HG03135 (cell line): ENCODE data around the gene GZMM.

Source experiments
- ATAC-seq: cut with Tn5 transposase; IDR thresholded peaks from one replicate; pipeline ENCODE4 v1.9.1; 2021; ENCODE audit warnings: mild to moderate bottlenecking, moderate library complexity; ENCODE audit not compliant: unreplicated experiment

The GZMM gene

DNA sequence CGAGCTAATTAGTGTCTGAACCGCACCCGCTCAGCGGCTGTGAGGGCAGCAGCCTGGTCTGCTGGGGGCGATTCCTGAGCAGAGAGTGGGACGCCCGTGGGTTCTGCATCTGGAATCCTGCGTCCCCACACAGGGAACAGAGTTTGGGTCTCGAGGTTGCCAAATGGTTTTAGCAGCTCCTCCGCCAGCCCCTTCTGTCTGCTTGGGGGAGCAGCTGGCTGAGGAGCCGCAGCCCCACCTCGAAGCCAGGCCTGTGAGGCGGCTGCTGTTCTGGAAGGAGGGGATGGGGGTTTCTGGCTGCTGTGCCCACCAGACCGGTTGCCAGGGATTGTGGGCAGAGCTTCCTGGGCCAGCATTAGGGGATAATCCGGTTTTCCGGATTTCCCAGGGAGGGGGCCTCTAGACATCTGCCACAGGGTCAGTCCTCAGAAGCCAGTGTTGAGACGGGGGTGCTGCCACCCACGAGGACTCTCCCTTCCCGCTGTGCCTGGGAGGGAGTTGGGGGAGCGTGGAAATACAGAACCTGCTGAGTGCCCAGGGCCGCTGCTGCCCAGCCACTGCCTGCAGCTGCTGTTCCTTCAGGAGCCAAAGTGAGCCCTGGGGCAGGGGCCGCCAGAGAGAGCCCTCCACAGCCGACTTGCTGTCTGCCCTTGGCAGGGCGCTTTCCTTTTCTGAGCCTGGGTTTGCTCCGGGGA is 10.3 kb upstream of the GZMM start:
- ATAC-seq: no peak

DNA sequence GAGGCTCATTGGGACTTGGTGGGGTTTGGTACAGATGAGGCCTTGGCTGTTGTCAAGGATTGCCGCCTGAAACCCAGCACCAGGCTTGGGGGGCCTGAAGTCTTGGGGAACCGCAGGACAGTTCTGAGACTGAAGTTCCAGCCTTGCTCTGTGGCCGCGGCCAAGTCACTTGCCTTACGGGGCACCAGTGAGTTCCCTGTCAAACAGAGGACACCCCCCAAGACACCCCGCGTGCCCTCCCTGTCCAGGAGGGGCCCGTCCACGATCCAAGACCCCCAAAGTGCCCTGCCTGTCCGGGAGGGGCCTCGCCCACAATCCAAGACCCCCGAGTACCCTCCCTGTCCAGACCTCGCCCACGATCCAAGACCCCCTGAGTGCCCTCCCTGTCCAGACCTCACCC is 9.8 kb upstream of the GZMM start:
- no peak for ATAC-seq

DNA sequence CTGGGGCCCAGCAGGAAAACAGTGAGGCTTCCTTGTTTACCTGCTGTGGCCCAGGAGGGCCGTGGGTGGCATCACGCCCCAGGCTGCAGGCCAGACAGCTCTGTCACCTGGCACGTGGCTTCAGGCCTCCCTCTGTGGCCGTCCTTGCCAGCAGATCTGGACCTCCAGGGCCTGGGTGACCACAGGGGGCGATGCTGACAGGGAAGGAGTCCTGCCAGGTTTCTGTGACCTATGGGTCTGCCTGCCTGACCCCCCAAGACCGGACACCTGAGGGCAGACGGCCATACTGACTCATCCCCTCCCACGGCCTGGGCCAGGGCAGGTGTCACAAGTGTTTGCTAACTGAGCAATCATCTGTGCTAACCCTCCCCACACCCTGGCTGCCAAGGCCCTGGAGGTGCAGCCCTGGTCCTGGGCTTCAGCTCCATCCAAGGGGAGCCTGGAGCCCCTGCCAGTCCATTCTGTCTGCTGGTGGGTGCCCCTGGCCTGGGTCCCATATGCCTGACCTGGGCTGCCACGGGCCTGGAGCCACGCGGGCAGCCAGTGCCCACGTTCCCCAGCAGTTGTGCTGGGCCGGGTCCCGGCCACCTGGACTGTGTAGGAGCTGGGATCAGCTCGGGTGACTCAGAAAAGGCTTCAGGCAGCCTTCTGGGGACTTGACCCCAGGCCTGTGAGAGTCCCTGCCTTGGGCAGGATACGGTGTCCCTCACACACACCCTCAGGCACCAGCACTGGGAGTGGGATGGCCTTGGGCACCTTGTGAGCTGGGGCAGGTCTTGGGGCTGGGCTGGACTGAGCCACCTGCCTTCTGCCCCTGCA is 8.6 kb upstream of the GZMM start:
- no peak for ATAC-seq

DNA sequence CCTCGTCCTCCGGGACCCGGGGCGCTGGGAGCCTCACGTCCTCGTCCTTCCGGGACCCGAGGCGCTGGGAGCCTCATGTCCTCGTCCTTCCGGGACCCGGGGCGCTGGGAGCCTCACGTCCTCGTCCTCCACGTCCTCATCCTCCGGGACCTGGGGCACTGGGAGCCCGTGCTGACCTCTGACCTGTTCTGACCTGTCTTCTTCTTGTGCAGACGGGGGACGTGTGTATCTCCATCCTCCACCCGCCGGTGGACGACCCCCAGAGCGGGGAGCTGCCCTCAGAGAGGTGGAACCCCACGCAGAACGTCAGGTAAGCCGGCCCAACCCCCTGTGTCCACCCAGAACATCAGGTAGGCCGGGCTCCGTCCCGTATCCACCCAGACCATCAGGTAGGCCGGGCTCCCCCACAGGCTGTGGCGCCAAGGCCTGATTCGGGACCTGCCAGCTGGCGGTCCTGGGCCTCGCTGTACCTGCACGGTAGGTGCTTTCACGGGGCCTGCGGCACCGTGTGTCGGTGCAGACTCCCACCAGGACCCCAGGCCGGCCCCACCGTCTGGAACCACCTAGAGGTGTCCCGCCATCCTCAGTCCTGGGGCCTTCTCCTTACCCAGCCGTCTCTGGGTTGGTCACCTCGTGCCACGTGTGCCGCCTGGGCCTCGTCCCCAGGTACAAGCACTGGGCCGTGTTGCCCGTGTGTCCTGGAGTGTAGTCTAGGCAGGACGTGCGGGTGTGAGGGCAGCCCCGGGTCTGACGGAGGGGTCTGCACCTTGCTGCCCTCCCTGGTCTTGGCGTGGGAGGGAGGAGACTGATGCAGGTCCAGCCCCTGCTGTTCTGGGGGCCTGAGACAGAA is 7.6 kb upstream of the GZMM start:
- ATAC-seq: no peak

DNA sequence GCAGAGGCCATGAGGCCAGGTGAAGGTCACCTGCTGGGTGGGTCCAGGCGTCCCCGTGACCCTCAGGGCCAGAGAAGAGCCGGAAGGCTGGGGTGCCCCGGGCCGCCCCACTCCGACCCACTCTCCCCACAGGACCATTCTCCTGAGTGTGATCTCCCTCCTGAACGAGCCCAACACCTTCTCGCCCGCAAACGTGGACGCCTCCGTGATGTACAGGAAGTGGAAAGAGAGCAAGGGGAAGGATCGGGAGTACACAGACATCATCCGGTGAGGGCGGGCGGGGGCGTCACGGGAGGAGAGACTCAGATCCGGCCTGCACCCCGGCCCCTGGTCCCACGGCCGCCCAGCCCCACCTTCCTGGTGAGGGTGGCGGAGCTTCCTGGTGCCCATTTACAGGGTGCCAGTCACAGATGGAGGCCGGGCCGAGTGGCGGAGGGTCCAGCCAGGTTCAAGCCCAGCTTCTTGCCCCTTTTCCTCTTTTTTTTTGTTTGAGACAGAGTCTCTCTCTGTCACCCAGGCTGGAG is 6.9 kb upstream of the GZMM start:
- no peak for ATAC-seq

DNA sequence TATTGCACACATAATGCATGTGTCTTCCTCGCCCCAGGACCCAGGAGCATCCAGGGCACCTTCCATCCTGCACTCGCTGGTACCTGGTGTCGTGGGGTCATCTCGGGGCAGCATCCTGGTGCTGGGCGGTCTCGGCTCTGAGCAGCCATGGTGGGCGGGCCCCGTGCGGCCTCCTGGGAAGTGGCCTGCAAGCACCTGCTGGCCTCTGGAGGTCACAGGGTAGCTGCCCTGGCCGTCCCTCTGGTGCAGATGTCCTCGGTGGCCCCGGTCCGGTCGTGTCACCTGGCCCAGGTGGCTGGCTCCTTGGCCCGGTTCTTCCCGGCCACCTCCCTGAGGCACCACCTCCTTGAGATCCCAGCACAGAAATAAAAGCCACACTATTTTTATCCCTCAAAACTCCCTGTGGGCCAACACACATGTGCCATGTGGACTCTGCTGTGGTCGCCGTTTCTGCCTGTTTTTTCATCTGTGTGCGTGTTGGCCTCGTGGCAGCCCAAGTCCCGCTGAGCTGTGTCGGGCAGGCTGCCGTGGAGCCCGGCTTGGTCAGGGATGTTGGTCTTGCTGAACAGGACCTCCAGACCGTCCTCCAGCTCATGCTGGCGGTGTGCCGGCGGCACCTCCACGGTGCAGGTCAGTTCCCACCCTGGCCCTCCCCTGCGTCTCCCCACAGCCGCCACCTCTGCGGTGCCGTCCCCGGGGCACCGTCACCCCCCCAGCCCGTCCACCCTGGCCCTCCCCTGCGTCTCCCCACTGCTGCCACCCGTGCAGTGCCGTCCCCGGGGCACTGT is 5.0 kb upstream of the GZMM start:
- ATAC-seq: no peak

DNA sequence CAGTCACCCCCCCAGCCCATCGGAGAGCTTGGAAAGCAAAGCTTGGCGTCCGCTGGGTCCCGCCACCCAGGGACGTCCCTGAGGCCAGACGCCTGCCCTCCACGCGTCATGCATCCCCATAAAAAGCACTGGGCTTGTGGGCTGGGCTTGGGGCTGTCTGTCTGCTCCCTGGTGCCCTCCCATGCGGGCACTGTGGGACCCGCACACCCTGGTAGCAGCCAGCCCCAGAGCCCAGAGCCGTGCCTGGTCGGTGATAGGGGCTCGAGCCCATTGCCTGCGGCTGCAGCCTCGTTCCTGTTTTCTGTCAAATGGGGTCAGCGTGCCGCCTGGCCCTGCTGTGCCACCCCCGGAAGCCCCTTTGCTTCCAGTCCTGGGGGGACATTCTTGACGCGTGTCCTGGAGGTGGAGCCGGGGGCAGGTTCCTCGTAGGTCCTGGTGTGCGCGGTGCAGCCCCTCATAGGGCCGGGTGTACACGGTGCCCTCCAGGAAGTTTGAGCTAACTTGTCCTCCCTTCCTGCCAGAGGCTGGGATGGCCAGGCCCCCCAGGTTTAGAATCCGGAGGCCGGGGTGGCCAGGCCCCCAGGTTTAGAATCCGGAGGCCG is 4.3 kb upstream of the GZMM start:
- ATAC-seq: no peak

DNA sequence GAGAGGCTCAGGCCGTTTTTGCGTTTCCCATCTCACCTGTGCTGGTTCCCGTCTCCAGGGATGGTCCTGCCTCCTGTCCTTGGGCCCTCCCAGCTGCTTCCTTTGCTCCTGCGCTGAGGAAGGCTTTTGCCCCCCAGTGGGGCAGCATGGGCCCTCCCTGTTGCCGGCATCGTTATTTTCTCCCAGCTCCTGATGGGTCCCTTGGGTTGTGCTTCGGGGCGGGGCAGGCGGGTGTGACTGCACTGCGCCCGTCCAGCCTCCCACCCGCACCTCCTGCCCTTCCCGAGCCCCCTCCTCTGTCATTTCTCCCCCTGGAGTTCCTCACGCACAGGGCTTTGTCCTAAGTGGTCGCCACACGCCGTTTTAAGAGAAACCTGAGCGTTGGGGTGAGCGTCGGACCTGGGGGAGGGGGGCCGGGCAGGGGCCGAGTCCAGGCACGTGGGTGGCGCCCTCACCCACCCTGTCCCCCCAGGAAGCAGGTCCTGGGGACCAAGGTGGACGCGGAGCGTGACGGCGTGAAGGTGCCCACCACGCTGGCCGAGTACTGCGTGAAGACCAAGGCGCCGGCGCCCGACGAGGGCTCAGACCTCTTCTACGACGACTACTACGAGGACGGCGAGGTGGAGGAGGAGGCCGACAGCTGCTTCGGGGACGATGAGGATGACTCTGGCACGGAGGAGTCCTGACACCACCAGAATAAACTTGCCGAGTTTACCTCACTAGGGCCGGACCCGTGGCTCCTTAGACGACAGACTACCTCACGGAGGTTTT is 2.8 kb upstream of the GZMM start:
- ATAC-seq: no peak

DNA sequence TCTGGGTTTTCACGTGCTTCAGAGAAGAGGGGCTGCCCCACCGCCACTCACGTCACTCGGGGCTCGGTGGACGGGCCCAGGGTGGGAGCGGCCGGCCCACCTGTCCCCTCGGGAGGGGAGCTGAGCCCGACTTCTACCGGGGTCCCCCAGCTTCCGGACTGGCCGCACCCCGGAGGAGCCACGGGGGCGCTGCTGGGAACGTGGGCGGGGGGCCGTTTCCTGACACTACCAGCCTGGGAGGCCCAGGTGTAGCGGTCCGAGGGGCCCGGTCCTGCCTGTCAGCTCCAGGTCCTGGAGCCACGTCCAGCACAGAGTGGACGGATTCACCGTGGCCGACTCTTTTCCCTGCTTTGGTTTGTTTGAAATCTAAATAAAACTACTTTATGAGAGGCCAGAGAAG is 2.2 kb upstream of the GZMM start:
- no peak for ATAC-seq

DNA sequence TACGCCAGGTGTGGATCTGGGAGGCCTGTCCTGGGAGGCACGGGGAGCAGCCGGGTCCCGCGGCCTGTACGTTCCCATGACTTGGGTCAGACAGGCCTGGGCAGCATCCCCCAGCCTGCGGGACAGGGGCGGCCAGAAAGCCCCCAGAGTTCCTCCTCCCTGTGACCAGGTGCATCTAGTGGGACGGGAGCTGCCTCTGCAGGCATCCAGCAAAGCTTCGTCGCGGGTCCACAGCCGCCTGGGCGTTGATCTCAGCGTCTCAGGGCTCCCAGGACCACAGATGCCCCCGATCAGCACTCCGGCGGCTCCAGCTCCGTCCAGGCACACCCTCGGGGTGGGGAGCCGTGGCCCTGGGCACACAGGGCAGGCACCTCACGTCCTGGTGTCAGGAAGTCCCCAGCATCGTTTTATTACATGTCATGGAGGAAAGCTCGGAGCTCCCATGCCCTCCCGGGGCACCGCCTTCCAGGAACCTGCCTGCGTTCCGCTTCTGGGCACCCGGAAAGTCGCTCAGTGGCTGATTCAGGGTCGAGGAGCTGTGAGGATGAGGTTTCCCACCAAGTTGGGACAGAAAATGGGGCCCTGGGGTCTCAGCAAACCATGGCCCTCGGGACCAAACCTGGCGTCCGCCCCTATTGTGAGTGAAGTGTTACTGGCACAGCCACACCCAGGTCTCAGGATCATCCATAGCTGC is 1.5 kb upstream of the GZMM start:
- ATAC-seq: no peak

DNA sequence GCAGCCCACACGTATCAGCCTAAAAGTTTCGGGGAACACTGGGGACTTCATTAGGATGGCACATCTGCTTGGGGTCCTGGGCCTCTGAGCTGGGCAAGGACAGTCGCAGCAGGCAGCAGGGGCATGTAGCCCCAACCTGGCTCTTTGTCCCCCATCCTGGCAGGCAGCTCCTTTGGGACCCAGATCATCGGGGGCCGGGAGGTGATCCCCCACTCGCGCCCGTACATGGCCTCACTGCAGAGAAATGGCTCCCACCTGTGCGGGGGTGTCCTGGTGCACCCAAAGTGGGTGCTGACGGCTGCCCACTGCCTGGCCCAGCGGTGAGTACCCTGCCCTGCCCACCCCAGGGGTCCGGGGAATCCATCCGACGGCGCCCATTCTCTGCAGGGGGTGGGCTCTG is 3.3 kb downstream of the GZMM start:
- ATAC-seq: no peak

DNA sequence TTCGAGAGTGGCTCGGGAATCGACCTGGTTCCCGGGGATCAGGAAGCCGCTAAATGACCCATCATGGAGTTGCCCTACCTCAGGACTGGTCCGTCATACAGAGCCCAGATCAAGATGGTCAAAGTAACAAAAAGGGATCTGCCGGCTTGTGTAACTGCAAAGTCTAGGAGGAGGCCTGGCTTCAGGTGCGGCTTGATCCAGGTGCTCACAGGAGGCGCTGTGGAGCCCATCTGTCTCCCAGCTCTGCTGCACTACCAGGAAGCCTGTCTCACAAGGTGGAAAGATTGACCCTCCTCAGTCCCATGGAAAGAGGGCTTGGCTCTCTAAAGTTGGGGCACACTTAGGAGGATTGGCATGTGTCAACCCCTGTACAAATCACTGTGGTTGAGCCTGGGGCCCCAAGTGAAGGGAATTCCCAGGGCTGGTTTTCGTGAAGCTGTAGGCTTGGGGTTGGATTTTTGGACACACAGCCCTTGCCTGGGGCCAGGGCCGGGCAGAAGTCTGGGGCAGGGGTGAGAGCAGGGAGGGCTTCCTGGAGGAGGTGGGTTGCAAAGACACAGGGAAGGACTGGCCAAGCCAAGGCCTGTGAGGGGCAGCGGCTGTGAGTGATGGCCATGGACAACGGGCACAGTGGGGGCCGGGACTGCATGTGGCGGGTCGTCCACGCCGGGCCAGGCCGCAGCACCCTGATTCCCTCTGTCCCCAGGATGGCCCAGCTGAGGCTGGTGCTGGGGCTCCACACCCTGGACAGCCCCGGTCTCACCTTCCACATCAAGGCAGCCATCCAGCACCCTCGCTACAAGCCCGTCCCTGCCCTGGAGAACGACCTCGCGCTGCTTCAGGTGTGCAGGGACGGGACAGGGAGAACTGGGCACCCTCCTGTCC is 4.2 kb downstream of the GZMM start:
- no peak for ATAC-seq

DNA sequence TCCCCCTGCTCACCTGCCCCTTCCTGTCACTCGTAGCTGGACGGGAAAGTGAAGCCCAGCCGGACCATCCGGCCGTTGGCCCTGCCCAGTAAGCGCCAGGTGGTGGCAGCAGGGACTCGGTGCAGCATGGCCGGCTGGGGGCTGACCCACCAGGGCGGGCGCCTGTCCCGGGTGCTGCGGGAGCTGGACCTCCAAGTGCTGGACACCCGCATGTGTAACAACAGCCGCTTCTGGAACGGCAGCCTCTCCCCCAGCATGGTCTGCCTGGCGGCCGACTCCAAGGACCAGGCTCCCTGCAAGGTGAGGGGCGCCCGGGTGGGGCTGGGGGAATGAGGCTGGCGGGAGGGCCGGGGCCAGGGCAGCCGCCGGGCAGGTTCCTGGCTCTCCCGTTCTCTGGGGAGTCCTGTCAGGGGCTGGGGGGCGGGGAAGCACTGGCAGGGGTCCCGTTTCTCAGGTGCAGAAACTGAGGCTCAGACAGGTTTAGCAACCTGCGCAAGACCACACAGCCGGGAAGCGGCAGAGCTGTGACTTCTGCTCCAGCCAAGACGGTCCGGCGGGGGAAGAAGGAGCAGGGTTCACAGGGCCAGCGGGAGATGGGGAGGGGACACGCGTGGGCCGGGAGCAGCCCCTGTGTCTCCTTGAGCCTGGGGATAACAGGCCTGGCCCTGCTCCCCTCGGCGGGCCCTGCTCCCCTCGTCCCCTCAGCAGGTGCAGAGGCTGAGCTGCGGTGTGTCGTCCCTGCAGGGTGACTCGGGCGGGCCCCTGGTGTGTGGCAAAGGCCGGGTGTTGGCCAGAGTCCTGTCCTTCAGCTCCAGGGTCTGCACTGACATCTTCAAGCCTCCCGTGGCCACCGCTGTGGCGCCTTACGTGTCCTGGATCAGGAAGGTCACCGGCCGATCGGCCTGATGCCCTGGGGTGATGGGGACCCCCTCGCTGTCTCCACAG is 5.3 kb downstream of the GZMM start:
- no peak for ATAC-seq

DNA sequence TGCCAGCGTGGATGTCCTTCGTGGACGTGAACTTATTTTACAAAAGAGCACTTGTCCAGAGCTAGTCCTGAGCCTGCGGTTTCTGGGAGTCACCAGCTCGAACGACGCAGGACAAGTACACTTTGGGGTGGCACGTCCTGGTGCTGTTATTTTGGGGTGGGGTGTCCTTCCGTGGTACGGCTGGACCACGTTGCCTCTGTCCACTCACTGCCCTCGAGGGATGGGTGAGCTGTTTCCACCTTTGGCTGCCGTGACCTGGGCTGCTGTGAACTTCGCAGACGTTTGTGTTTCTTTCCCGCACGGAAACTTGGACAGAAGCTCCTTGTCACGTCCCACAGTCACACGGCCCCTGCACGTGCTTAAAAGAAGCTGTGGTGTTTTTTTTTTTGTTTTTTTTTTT is 11.0 kb downstream of the GZMM start:
- ATAC-seq: no peak

DNA sequence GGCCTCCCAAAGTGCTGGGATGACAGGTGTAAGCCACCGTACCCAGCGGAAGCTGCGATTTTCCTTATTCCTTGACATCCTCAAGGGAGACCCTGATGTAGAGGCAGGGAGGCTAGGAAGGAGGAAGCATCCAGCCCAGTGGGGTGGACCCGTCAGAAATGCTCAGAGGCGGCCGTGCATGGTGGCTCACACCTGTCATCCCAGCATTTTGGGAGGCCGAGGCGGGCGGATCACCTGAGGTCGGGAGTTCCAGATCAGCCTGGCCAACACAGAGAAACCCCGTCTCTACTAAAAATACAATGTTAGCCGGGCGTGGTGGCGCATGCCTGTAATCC is 11.6 kb downstream of the GZMM start:
- ATAC-seq: no peak

DNA sequence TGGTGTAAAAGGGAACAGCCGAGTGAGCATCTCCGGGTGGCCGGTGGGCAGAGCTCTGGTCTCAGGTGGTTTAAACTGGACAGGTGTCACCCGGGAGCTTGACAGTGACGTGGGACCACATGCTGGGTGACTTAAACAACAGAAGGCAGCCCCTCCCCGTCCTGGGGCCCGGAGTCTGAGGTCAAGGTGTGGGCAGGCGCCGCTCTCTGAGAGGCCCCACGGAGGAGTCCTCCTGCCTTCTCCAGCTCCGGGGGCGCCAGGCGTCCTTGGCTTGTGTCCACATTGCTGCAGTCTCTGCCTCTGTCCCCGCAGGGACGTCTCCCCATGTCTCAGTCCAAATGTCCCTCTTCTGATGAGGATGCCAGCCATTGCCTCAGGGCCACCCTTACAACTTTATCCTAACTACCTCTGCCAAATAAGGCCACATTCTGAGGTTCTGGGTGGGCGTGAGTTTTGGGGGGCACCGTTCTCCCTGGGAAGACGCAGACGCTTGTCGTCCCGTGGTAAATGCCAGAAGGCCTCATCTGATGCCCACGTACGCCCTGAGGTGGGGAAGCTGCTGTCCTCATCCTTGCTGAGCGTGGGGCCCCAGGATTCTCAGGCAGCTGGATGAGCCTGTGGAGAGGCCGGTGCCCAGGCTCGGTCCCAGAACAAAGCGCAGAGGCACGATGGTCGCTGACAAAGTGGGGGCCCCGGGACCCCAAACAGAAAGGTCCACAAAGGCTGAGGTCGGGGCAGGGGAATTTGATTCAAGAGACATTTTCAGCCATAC is 12.9 kb downstream of the GZMM start:
- no peak for ATAC-seq
